A204.1 (cell line): Measurements from ENCODE around the gene VWA1.
"Not testable (repeated sequence)": the region's sequence is repeated elsewhere in the genome, so short reads cannot be mapped to it uniquely, and the experiment has no call there.

Experiments
- FAIRE-seq: peaks from 2 replicates; lab custom pipeline; 2012; peaks lifted over from hg19 to GRCh38; lab: Jason Lieb, UNC

The VWA1 gene

GRCh38 chr1:1437904-1438376, 2.5 kb downstream of the VWA1 start:
- FAIRE-seq = no peak

GRCh38 chr1:1438531-1439381, 3.3 kb downstream of the VWA1 start:
- no peak for FAIRE-seq

GRCh38 chr1:1439546-1440261, 4.2 kb downstream of the VWA1 start:
- no peak for FAIRE-seq

GRCh38 chr1:1440262-1441001, 4.9 kb downstream of the VWA1 start:
- FAIRE-seq = no peak

- FAIRE-seq = no peak
Observed at GRCh38 chr1:1441002-1441888, 5.8 kb downstream of the VWA1 start.

- no peak for FAIRE-seq
Observed at GRCh38 chr1:1442069-1442770, 6.7 kb downstream of the VWA1 start.

- not testable (repeated sequence) for FAIRE-seq
Observed at GRCh38 chr1:1446631-1447030, 11.1 kb downstream of the VWA1 start.

GRCh38 chr1:1449099-1449739, 13.7 kb downstream of the VWA1 start, which contains the start of gene ATAD3C:
Gene ATAD3C, plus strand, starts transcription at chr1:1449689. Its CDS starts 995 bp downstream, at chr1:1450684.
- no peak for FAIRE-seq

- not testable (repeated sequence) for FAIRE-seq
Observed at GRCh38 chr1:1450616-1451015, 15.1 kb downstream of the VWA1 start.

- FAIRE-seq = no peak
Observed at GRCh38 chr1:1451696-1452364, 16.3 kb downstream of the VWA1 start.

GRCh38 chr1:1452365-1452739, 16.9 kb downstream of the VWA1 start:
- FAIRE-seq = not testable (repeated sequence)

GRCh38 chr1:1452882-1453281, 17.4 kb downstream of the VWA1 start:
- FAIRE-seq = no peak

GRCh38 chr1:1454286-1455056, 19.0 kb downstream of the VWA1 start:
- not testable (repeated sequence) for FAIRE-seq

GRCh38 chr1:1455366-1455884, 19.9 kb downstream of the VWA1 start:
- FAIRE-seq = no peak

- not testable (repeated sequence) for FAIRE-seq
Observed at GRCh38 chr1:1455934-1456333, 20.4 kb downstream of the VWA1 start.

GRCh38 chr1:1456683-1457255, 21.3 kb downstream of the VWA1 start:
- FAIRE-seq = not testable (repeated sequence)

GRCh38 chr1:1459156-1459555, 23.7 kb downstream of the VWA1 start:
- not testable (repeated sequence) for FAIRE-seq

GRCh38 chr1:1459711-1460110, 24.2 kb downstream of the VWA1 start:
- not testable (repeated sequence) for FAIRE-seq
